ENCODE measurements around the gene FAM83F. TPM values are rescaled to one million over a fixed set of nuclear protein-coding genes. Genes with fewer than 3 reads are reported as not detected.

Gene FAM83F
- total and polyA plus RNA-seq, 2 donors (not counting 1 experiment from before 2014, with no cell fraction given), result not detected

DNA sequence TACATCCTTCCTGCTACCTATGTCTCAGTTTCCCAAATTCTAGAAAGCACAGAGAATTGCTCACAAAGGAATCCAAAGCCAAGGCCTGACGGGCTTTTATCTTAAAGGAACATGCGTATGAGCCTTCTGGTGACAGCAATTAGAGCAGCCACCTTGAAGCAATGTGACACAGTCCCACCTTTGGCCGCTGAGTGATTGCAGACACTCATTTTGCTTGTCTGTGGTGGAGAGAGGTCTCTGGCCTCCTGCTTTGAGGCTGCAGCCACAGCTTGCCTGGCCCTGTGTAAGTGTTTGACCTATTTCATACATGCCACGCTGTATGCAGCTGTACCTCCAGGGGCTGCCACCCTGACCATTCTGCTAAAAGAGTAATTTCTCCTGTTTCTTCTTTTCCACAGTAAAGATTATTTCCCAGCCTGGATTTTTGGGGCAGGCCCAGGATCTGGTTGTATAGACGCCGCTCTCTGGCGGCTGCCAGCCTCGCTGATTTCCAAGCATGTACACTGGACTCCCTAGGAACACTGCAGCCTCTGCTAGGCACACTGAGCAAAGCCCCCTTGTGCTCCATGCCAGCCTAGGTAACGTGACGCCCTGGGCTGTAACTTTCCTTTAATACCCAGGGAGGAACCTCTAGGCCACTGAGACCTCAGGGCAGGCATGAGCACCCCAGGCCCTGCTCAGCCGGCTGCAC lies 35.7 kb upstream of the FAM83F start:
- Histone ChIP-seq H3K27ac (ENCODE audit: insufficient read depth, low read length) (no peak overlapping the region), H3K36me3 (ENCODE audit: control insufficient read depth, insufficient read depth, low read length) (no peaks in the 10 kb centered on the region), H3K4me3 (replicated peaks in 1 of 4; ENCODE audit: control extremely low read depth in 1 of 4, insufficient read depth in 1 of 4, low read depth in 3 of 4, low read length in 4 of 4) (no peak overlapping the region), H3K27me3 (ENCODE audit: control insufficient read depth, insufficient read depth, low read length) (no peaks in the 10 kb centered on the region), H4K20me1 (ENCODE audit: control insufficient read depth, extremely low read depth, insufficient read depth, low read length) (no peaks in the 10 kb centered on the region), H2AFZ (ENCODE audit: low read length) (no peak overlapping the region), H3K9ac (ENCODE audit: insufficient read depth, low read length) (no peak overlapping the region), H3K4me2 (ENCODE audit: extremely low read depth, insufficient read depth, low read length) (no peak overlapping the region), H3K9me3 (ENCODE audit: control insufficient read depth, insufficient read depth, low read depth, low read length) (no peaks in the 10 kb centered on the region), H3K79me2 (ENCODE audit: control insufficient read depth, insufficient read depth, low read length) (no peaks in the 10 kb centered on the region), H3K4me1 (ENCODE audit: control insufficient read depth, extremely low read depth, insufficient read depth, low read length) (peaks cover 6% of the 10 kb centered on the region)
- DNase-seq (ENCODE audit: low read depth in 2 of 2), result no peak
- TF ChIP-seq EZH2 (IDR thresholded peaks at IDR 0.05; ENCODE audit: low read length, missing control alignments), result no peak
- TF ChIP-seq, protein P1, sequence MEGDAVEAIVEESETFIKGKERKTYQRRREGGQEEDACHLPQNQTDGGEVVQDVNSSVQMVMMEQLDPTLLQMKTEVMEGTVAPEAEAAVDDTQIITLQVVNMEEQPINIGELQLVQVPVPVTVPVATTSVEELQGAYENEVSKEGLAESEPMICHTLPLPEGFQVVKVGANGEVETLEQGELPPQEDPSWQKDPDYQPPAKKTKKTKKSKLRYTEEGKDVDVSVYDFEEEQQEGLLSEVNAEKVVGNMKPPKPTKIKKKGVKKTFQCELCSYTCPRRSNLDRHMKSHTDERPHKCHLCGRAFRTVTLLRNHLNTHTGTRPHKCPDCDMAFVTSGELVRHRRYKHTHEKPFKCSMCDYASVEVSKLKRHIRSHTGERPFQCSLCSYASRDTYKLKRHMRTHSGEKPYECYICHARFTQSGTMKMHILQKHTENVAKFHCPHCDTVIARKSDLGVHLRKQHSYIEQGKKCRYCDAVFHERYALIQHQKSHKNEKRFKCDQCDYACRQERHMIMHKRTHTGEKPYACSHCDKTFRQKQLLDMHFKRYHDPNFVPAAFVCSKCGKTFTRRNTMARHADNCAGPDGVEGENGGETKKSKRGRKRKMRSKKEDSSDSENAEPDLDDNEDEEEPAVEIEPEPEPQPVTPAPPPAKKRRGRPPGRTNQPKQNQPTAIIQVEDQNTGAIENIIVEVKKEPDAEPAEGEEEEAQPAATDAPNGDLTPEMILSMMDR (conservative IDR thresholded peaks at IDR 0.05 in 1 of 2, IDR thresholded peaks at IDR 0.05 in 1 of 2; ENCODE audit: low read depth in 1 of 2, low read length in 2 of 2), result no peak

DNA sequence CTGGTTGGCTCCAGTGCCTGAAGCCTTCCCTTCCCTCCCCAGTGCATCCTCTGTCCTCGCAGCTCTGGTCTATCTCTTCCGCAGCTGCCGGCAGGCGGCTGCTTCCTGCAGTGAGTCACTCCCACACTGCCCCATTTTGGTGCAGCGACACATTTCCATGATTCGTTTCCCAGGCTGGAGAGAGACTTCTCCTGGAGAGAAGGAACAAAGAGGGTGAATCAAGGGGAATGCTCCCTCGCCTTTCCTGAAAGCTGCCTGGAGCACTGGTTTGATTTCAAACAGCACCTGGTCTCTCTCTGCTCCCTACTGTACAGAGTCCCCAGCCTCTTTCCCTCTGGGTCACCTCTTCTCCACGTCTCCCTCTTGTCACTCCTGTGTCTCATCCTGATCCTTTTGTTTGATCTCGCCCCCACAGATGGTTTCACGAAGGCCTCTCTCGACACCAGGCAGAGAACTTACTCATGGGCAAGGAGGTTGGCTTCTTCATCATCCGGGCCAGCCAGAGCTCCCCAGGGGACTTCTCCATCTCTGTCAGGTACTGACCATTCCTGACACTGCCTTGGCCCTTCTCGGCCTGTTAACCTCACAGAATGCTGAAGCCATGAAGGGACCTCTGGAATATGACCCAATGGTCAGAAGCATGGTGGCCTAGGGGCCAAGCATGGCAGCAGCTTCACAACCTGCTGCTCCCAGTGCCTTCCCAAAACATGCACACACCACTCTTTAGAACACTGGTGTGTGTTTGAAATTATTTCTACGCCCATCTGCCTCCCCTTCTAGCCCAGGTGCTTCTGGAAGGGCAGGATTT lies 34.9 kb upstream of the FAM83F start, which contains the start of gene TMA7B:
TMA7B (plus strand) TSS at position 758 of the 808 bp plus-strand sequence. CDS start 3,978 bp downstream, outside the sequence.
- H3K9ac ChIP-seq (ENCODE audit: insufficient read depth, low read length), result no peak within 1 kb of the TSS
- H2AFZ ChIP-seq (ENCODE audit: low read length), result peak within 1 kb of the TSS; percentile 4
- H3K9me3 ChIP-seq (ENCODE audit: control insufficient read depth, insufficient read depth, low read depth, low read length), result no peaks in the 10 kb centered on the region
- peak within 1 kb of the TSS; percentile 6 for H3K27ac ChIP-seq (ENCODE audit: insufficient read depth, low read length)
- no peak within 1 kb of the TSS for H3K4me3 ChIP-seq (replicated peaks in 1 of 4; ENCODE audit: control extremely low read depth in 1 of 4, insufficient read depth in 1 of 4, low read depth in 3 of 4, low read length in 4 of 4)
- peaks cover 6% of the 10 kb centered on the region for H3K4me1 ChIP-seq (ENCODE audit: control insufficient read depth, extremely low read depth, insufficient read depth, low read length)
- H4K20me1 ChIP-seq (ENCODE audit: control insufficient read depth, extremely low read depth, insufficient read depth, low read length), result no peaks in the 10 kb centered on the region
- H3K36me3 ChIP-seq (ENCODE audit: control insufficient read depth, insufficient read depth, low read length), result no peaks in the 10 kb centered on the region
- TF ChIP-seq, protein P1 (conservative IDR thresholded peaks at IDR 0.05 in 1 of 2, IDR thresholded peaks at IDR 0.05 in 1 of 2; ENCODE audit: low read depth in 1 of 2, low read length in 2 of 2), result peak; percentile 12 to 48
- no peak for TF ChIP-seq EZH2 (IDR thresholded peaks at IDR 0.05; ENCODE audit: low read length, missing control alignments)
- no peak within 1 kb of the TSS for H3K4me2 ChIP-seq (ENCODE audit: extremely low read depth, insufficient read depth, low read length)
- H3K27me3 ChIP-seq (ENCODE audit: control insufficient read depth, insufficient read depth, low read length), result no peaks in the 10 kb centered on the region
- peak; percentile 52 to 74 for DNase-seq (ENCODE audit: low read depth in 2 of 2)
- no peaks in the 10 kb centered on the region for H3K79me2 ChIP-seq (ENCODE audit: control insufficient read depth, insufficient read depth, low read length)
